GM12865 (cell line): ENCODE results near the gene TM2D3.

Source experiments
- DNase-seq: peaks from one replicate; pipeline ENCODE4 v3.0.0; 2010; ENCODE audit warnings: low read depth
- H3K4me3 ChIP-seq: 2 replicates; pipeline ENCODE4 v1.5.1; 2011; ENCODE audit warnings: mild to moderate bottlenecking, low read depth, low read length, control low read depth
- CTCF ChIP-seq: IDR thresholded peaks from 2 replicates; pipeline ENCODE4 v1.5.1; 2011; ENCODE audit warnings: low read length, control low read depth, low read depth, inconsistent platforms; ENCODE audit not compliant: insufficient read depth; ENCODE audit errors: missing control alignments

Gene TM2D3

GRCh38 chr15:101652098-101652785 is at the start of gene TM2D3:
Gene TM2D3 (minus strand): TSS chr15:101652381. CDS start chr15:101652361, 20 bp downstream.
- DNase-seq, result peak; percentile 97
- H3K4me3 ChIP-seq, result peak within 1 kb of the TSS; percentile 74
- TF ChIP-seq CTCF, result peak; percentile 63

- no peak for TF ChIP-seq CTCF
- DNase-seq, result no peak
- no peak overlapping the region for H3K4me3 ChIP-seq
Observed at GRCh38 chr15:101698314-101698713, 46.1 kb upstream of the TM2D3 start.

GRCh38 chr15:101697488-101697887 is 45.3 kb upstream of the TM2D3 start:
- no peak for DNase-seq
- TF ChIP-seq CTCF, result no peak
- no peak overlapping the region for H3K4me3 ChIP-seq

- no peak overlapping the region for H3K4me3 ChIP-seq
- TF ChIP-seq CTCF, result no peak
- DNase-seq, result no peak
Observed at GRCh38 chr15:101696829-101697228, 44.6 kb upstream of the TM2D3 start.

GRCh38 chr15:101694261-101694660 is 42.1 kb upstream of the TM2D3 start:
- peak; percentile 6 for TF ChIP-seq CTCF
- no peak for DNase-seq
- no peak overlapping the region for H3K4me3 ChIP-seq

- no peak for TF ChIP-seq CTCF
- no peak overlapping the region for H3K4me3 ChIP-seq
- peak; percentile 13 for DNase-seq
Observed at GRCh38 chr15:101692801-101693598, 40.8 kb upstream of the TM2D3 start.
